Erythroblast (primary cell): ENCODE data around the gene CDH11.

Experiments
- GATA1 ChIP-seq: IDR thresholded peaks from 2 replicates; pipeline ENCODE4 v1.6.1; 2011; ENCODE audit warnings: low read depth, mild to moderate bottlenecking, control low read depth, low read length, moderate library complexity
- POLR2A ChIP-seq: IDR thresholded peaks from 2 replicates; pipeline ENCODE4 v1.6.1; 2011; ENCODE audit warnings: mild to moderate bottlenecking, low read length

DNA sequence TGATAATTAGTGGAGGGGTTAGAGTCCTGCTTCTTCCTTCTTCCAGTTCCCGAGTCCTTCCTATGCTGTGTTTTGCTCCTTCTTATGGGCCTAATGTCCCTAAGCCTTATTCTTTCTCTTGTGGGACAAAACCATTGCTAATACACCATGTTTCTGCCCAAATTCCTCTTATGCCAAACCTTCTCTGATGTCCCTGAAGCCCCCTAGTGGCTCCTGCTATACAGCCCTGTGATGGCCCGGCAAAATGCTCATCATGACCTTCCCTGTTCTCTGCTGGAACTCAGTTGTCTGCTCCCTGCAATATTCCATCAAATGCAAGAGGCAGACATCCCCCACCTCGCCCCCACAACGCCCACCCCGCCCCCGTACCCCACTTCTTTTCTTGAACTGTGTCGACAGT, 171.6 kb downstream of the CDH11 start:
- TF ChIP-seq POLR2A, result no peak
- no peak for TF ChIP-seq GATA1
